ENCODE measurements around the gene GMDS. TPM values are rescaled to one million over a fixed set of nuclear protein-coding genes. Genes with fewer than 3 reads are reported as not detected.

GMDS gene
- total RNA-seq, 1 donor: 23.2 TPM

DNA sequence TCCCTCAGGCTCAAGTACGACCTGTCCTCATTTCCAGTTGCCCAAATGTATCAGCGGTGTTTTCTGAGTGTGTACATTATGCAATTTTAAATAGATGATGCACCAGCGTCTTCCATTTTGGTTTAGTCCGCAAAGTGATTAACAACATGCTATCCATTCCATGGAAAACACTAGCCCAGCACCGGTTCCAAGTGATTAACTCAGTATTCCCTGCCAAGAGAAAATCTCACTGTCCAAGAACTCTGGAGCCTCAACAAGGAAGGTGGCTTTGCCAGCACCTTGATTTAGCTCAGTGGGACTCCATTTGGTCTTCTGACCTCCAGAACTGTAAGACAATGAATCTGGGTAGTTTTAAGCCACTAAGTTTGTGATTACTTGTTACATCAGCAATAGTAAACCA lies 528.5 kb downstream of the GMDS start:
- Histone ChIP-seq H3K4me3 (ENCODE audit: insufficient read depth, low read length) (no peak overlapping the region), H3K36me3 (ENCODE audit: insufficient read depth, low read length) (no peaks in the 10 kb centered on the region), H3K79me2 (ENCODE audit: insufficient read depth, low read length) (no peaks in the 10 kb centered on the region), H3K9me3 (ENCODE audit: low read depth, low read length) (no peaks in the 10 kb centered on the region), H3K27ac (ENCODE audit: low read depth, low read length) (no peak overlapping the region), H3K4me2 (ENCODE audit: insufficient read depth, low read length) (no peak overlapping the region), H3K27me3 (ENCODE audit: insufficient read depth, low read length) (no peaks in the 10 kb centered on the region), H3K4me1 (ENCODE audit: insufficient read depth, low read length) (no peaks in the 10 kb centered on the region), H4K20me1 (ENCODE audit: insufficient read depth, low read length) (no peaks in the 10 kb centered on the region), H2AFZ (ENCODE audit: low read length) (no peak overlapping the region)
- no peak for DNase-seq (ENCODE audit: insufficient read length, low spot score, missing footprints)
- TF ChIP-seq, protein P1, sequence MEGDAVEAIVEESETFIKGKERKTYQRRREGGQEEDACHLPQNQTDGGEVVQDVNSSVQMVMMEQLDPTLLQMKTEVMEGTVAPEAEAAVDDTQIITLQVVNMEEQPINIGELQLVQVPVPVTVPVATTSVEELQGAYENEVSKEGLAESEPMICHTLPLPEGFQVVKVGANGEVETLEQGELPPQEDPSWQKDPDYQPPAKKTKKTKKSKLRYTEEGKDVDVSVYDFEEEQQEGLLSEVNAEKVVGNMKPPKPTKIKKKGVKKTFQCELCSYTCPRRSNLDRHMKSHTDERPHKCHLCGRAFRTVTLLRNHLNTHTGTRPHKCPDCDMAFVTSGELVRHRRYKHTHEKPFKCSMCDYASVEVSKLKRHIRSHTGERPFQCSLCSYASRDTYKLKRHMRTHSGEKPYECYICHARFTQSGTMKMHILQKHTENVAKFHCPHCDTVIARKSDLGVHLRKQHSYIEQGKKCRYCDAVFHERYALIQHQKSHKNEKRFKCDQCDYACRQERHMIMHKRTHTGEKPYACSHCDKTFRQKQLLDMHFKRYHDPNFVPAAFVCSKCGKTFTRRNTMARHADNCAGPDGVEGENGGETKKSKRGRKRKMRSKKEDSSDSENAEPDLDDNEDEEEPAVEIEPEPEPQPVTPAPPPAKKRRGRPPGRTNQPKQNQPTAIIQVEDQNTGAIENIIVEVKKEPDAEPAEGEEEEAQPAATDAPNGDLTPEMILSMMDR (IDR thresholded peaks at IDR 0.05; ENCODE audit: extremely low read depth, low read depth, low read length): no peak

DNA sequence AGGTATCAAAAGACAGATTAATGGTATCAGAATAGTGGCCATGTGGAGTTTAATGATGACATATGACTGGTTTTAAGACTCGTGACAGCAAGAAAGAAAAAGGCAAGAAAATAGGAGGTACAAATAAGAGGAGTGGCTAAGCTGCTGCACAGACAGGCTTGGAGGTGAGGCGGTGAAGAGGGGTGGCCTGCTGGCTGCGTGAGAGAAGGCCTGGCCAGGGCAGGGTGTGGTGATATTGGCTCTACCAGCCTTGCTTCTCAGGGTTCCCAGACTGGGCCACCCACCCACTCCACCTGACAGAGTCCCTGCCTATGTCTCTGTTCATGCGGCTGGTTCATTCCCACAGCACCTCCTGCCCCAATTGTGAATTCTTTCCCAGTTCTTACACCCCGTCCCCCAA lies 529.0 kb downstream of the GMDS start:
- no peaks in the 10 kb centered on the region for H3K4me1 ChIP-seq (ENCODE audit: insufficient read depth, low read length)
- H4K20me1 ChIP-seq (ENCODE audit: insufficient read depth, low read length): no peaks in the 10 kb centered on the region
- no peak overlapping the region for H3K4me2 ChIP-seq (ENCODE audit: insufficient read depth, low read length)
- H3K79me2 ChIP-seq (ENCODE audit: insufficient read depth, low read length): no peaks in the 10 kb centered on the region
- no peaks in the 10 kb centered on the region for H3K36me3 ChIP-seq (ENCODE audit: insufficient read depth, low read length)
- H3K4me3 ChIP-seq (ENCODE audit: insufficient read depth, low read length): no peak overlapping the region
- no peak for DNase-seq (ENCODE audit: insufficient read length, low spot score, missing footprints)
- H3K27ac ChIP-seq (ENCODE audit: low read depth, low read length): no peak overlapping the region
- TF ChIP-seq, protein P1 (IDR thresholded peaks at IDR 0.05; ENCODE audit: extremely low read depth, low read depth, low read length): no peak
- H3K9me3 ChIP-seq (ENCODE audit: low read depth, low read length): no peaks in the 10 kb centered on the region
- H2AFZ ChIP-seq (ENCODE audit: low read length): no peak overlapping the region
- no peaks in the 10 kb centered on the region for H3K27me3 ChIP-seq (ENCODE audit: insufficient read depth, low read length)

DNA sequence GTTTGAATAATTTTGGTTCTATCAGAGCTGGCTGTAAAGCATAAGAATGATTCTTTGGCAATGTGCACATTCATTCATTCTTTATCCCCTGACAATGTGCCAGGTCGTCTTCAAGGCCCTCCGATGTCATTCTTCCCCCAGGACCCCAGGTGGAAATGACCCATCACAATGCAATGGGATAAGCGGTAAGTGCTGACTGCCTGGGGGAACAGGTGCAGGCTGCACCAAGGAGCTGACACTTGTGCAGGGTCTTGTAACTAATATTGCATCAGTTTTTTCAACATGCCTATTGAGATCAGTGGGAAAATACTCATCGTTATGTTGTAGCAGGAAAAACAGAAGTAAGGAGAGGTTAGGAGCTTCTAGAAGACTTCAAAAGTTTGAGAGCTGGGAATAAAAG lies 530.1 kb downstream of the GMDS start:
- H3K27me3 ChIP-seq (ENCODE audit: insufficient read depth, low read length): no peaks in the 10 kb centered on the region
- H3K4me3 ChIP-seq (ENCODE audit: insufficient read depth, low read length): no peak overlapping the region
- H3K4me2 ChIP-seq (ENCODE audit: insufficient read depth, low read length): no peak overlapping the region
- no peaks in the 10 kb centered on the region for H3K36me3 ChIP-seq (ENCODE audit: insufficient read depth, low read length)
- no peak overlapping the region for H2AFZ ChIP-seq (ENCODE audit: low read length)
- H4K20me1 ChIP-seq (ENCODE audit: insufficient read depth, low read length): peaks cover 2% of the 10 kb centered on the region
- no peaks in the 10 kb centered on the region for H3K9me3 ChIP-seq (ENCODE audit: low read depth, low read length)
- no peaks in the 10 kb centered on the region for H3K4me1 ChIP-seq (ENCODE audit: insufficient read depth, low read length)
- H3K27ac ChIP-seq (ENCODE audit: low read depth, low read length): no peak overlapping the region
- no peaks in the 10 kb centered on the region for H3K79me2 ChIP-seq (ENCODE audit: insufficient read depth, low read length)
- peak; percentile 50 for DNase-seq (ENCODE audit: insufficient read length, low spot score, missing footprints)
- TF ChIP-seq, protein P1 (IDR thresholded peaks at IDR 0.05; ENCODE audit: extremely low read depth, low read depth, low read length): no peak

DNA sequence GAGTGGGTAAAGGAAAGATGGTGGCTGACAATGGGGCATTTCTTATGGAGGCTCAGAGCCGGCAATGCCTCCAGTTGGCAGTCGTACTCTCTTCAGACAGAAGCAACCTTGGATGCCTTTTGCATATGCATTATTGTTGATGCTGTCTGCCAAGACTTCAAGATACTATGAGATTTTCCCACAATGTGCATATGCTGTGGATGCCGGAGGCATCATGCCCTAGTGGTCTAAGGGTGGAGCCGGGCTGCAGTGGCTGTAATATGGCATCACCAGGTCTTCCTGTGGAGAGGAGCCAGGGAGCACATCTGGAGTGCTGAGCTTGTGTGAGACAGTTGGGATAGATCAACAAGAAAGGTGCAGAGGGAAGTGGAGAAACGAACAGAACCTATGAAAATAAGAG lies 530.8 kb downstream of the GMDS start:
- TF ChIP-seq, protein P1 (IDR thresholded peaks at IDR 0.05; ENCODE audit: extremely low read depth, low read depth, low read length): no peak
- Histone ChIP-seq H3K36me3 (ENCODE audit: insufficient read depth, low read length) (no peaks in the 10 kb centered on the region), H3K79me2 (ENCODE audit: insufficient read depth, low read length) (no peaks in the 10 kb centered on the region)

More for the DNA sequence above, 530.8 kb downstream of the GMDS start:
- H3K27me3 ChIP-seq (ENCODE audit: insufficient read depth, low read length): no peaks in the 10 kb centered on the region
- DNase-seq (ENCODE audit: insufficient read length, low spot score, missing footprints): no peak
- H3K9me3 ChIP-seq (ENCODE audit: low read depth, low read length): no peaks in the 10 kb centered on the region
- no peak overlapping the region for H3K27ac ChIP-seq (ENCODE audit: low read depth, low read length)
- no peak overlapping the region for H3K4me2 ChIP-seq (ENCODE audit: insufficient read depth, low read length)
- H3K4me1 ChIP-seq (ENCODE audit: insufficient read depth, low read length): no peaks in the 10 kb centered on the region
- peaks cover 4% of the 10 kb centered on the region for H4K20me1 ChIP-seq (ENCODE audit: insufficient read depth, low read length)
- no peak overlapping the region for H3K4me3 ChIP-seq (ENCODE audit: insufficient read depth, low read length)
- H2AFZ ChIP-seq (ENCODE audit: low read length): no peak overlapping the region
